HUES64 (cell line): ENCODE data around the gene C16orf96.

Experiments
- H3K27ac ChIP-seq: 2 replicates; pipeline ENCODE4 v1.7.0; 2013; ENCODE audit warnings: low read depth, low read length, inconsistent platforms
- H3K27me3 ChIP-seq: 2 replicates; pipeline ENCODE4 v1.6.1; 2013; ENCODE audit warnings: mild to moderate bottlenecking, low read length; ENCODE audit not compliant: insufficient read depth
- H3K36me3 ChIP-seq: 2 replicates; pipeline ENCODE4 v1.6.1; 2013; ENCODE audit warnings: mild to moderate bottlenecking, low read length; ENCODE audit not compliant: insufficient read depth
- H3K4me1 ChIP-seq: 2 replicates; pipeline ENCODE4 v1.6.1; 2013; ENCODE audit warnings: mild to moderate bottlenecking, low read length, moderate library complexity; ENCODE audit not compliant: insufficient read depth
- H3K4me3 ChIP-seq: 2 replicates; pipeline ENCODE4 v1.5.1; 2013; ENCODE audit warnings: mild to moderate bottlenecking, low read length, moderate library complexity
- H3K9ac ChIP-seq: 2 replicates; pipeline ENCODE4 v1.6.1; 2013; ENCODE audit warnings: mild to moderate bottlenecking, low read depth, low read length
- H3K9me3 ChIP-seq: 2 replicates; pipeline ENCODE4 v1.6.1; 2013; ENCODE audit warnings: low read depth, low read length; ENCODE audit not compliant: insufficient read depth
- WGBS: fragments of 150-250, 120-280 bp; methylation state at CpG from one replicate; pipeline ENCODE4 v1.1.7; 2013; ENCODE audit warnings: missing lambda C conversion rate; 5-methylcytosine and 5-hydroxymethylcytosine counted together

C16orf96 gene

GRCh38 chr16:4639899-4640509 lies 83.9 kb downstream of the C16orf96 start:
- WGBS, result 95% methylated on average over 27 of the region's 27 CpGs
- Histone ChIP-seq H3K9me3 (no peaks in the 10 kb centered on the region), H3K9ac (no peak overlapping the region), H3K4me3 (no peak overlapping the region), H3K4me1 (no peaks in the 10 kb centered on the region), H3K27me3 (no peaks in the 10 kb centered on the region), H3K27ac (no peak overlapping the region), H3K36me3 (0 out of 2 replicates have a peak, but pooled peaks cover 3% of the 10 kb centered on the region)

- Histone ChIP-seq H3K27me3 (no peaks in the 10 kb centered on the region), H3K4me3 (no peak overlapping the region), H3K9me3 (no peaks in the 10 kb centered on the region), H3K9ac (no peak overlapping the region), H3K4me1 (no peaks in the 10 kb centered on the region), H3K27ac (no peak overlapping the region), H3K36me3 (0 out of 2 replicates have a peak, but pooled peaks cover 3% of the 10 kb centered on the region)
- WGBS, result 93% methylated on average over 19 of the region's 19 CpGs
These were observed 84.6 kb downstream of the C16orf96 start for GRCh38 chr16:4640572-4641305.

- 95% methylated on average over 5 of the region's 5 CpGs for WGBS
- Histone ChIP-seq H3K36me3 (0 out of 2 replicates have a peak, but pooled peaks cover 3% of the 10 kb centered on the region), H3K9me3 (no peaks in the 10 kb centered on the region), H3K9ac (no peak overlapping the region), H3K27ac (no peak overlapping the region), H3K4me3 (no peak overlapping the region), H3K27me3 (no peaks in the 10 kb centered on the region), H3K4me1 (no peaks in the 10 kb centered on the region)
These were observed 85.2 kb downstream of the C16orf96 start for GRCh38 chr16:4641306-4641687.

GRCh38 chr16:4641895-4642294 lies 85.8 kb downstream of the C16orf96 start:
- Histone ChIP-seq H3K4me3 (no peak overlapping the region), H3K9ac (no peak overlapping the region), H3K9me3 (no peaks in the 10 kb centered on the region), H3K36me3 (0 out of 2 replicates have a peak, but pooled peaks cover 3% of the 10 kb centered on the region), H3K27ac (no peak overlapping the region), H3K4me1 (no peaks in the 10 kb centered on the region), H3K27me3 (no peaks in the 10 kb centered on the region)
- WGBS, result 94% methylated on average over 14 of the region's 14 CpGs

- H3K27ac ChIP-seq, result no peak overlapping the region
- no peak overlapping the region for H3K9ac ChIP-seq
- H3K36me3 ChIP-seq, result peaks cover 11% of the 10 kb centered on the region
- WGBS, result 95% methylated on average over 22 of the region's 22 CpGs
- H3K4me1 ChIP-seq, result no peaks in the 10 kb centered on the region
- H3K27me3 ChIP-seq, result no peaks in the 10 kb centered on the region
- no peaks in the 10 kb centered on the region for H3K9me3 ChIP-seq
- H3K4me3 ChIP-seq, result no peak overlapping the region
These were observed 90.9 kb downstream of the C16orf96 start for GRCh38 chr16:4646773-4647643.

GRCh38 chr16:4647644-4647980 lies 91.5 kb downstream of the C16orf96 start:
- H3K27ac ChIP-seq, result no peak overlapping the region
- H3K27me3 ChIP-seq, result no peaks in the 10 kb centered on the region
- WGBS, result 98% methylated on average over 8 of the region's 8 CpGs
- no peak overlapping the region for H3K4me3 ChIP-seq
- H3K4me1 ChIP-seq, result no peaks in the 10 kb centered on the region
- no peaks in the 10 kb centered on the region for H3K9me3 ChIP-seq
- H3K9ac ChIP-seq, result no peak overlapping the region
- peaks cover 17% of the 10 kb centered on the region for H3K36me3 ChIP-seq

- Histone ChIP-seq H3K4me3 (no peak overlapping the region), H3K9me3 (no peaks in the 10 kb centered on the region), H3K36me3 (peaks cover 24% of the 10 kb centered on the region), H3K4me1 (no peaks in the 10 kb centered on the region), H3K9ac (no peak overlapping the region), H3K27ac (no peak overlapping the region), H3K27me3 (no peaks in the 10 kb centered on the region)
- 95% methylated on average over 13 of the region's 13 CpGs for WGBS
These were observed 92.8 kb downstream of the C16orf96 start for GRCh38 chr16:4648917-4649316.

- Histone ChIP-seq H3K4me1 (no peaks in the 10 kb centered on the region), H3K27me3 (no peaks in the 10 kb centered on the region), H3K4me3 (no peak overlapping the region), H3K9ac (no peak overlapping the region), H3K27ac (no peak overlapping the region), H3K36me3 (peaks cover 34% of the 10 kb centered on the region), H3K9me3 (no peaks in the 10 kb centered on the region)
- WGBS, result 95% methylated on average over 25 of the region's 25 CpGs
These were observed 93.8 kb downstream of the C16orf96 start for GRCh38 chr16:4649744-4650442.
